ENCODE data around the gene FANCD2OS.
A peak's percentile ranks its signal among the peaks of the same experiment; 100 is the strongest.
"Not testable (repeated sequence)": the region's sequence is repeated elsewhere in the genome, so short reads cannot be mapped to it uniquely, and the experiment has no call there.

FANCD2OS gene

GRCh38 chr3:10108091-10108490 is at the start of gene FANCD2OS:
TSS of gene FANCD2OS (minus strand) at chr3:10108255. CDS start at chr3:10104774, 3,481 bp downstream.
- no peak for DNase-seq

- DNase-seq = no peak
Observed at GRCh38 chr3:10157031-10157430, 49.0 kb upstream of the FANCD2OS start.

GRCh38 chr3:10155658-10156057 is 47.6 kb upstream of the FANCD2OS start:
- no peak for DNase-seq

GRCh38 chr3:10155123-10155472 is 47.0 kb upstream of the FANCD2OS start:
- DNase-seq = no peak

- no peak for DNase-seq
Observed at GRCh38 chr3:10154335-10155122, 46.5 kb upstream of the FANCD2OS start.

GRCh38 chr3:10150987-10151386 is 42.9 kb upstream of the FANCD2OS start:
- DNase-seq = no peak

- DNase-seq = no peak
Observed at GRCh38 chr3:10149226-10149625, 41.2 kb upstream of the FANCD2OS start.

- no peak for DNase-seq
Observed at GRCh38 chr3:10145685-10146084, 37.6 kb upstream of the FANCD2OS start.

GRCh38 chr3:10142707-10143560 is 34.9 kb upstream of the FANCD2OS start:
- DNase-seq = no peak

- no peak for DNase-seq
Observed at GRCh38 chr3:10140996-10141546, 33.0 kb upstream of the FANCD2OS start.

GRCh38 chr3:10137178-10137577 is 29.1 kb upstream of the FANCD2OS start:
- DNase-seq = no peak

- DNase-seq = no peak
Observed at GRCh38 chr3:10136426-10137005, 28.5 kb upstream of the FANCD2OS start.

GRCh38 chr3:10135872-10136271 is 27.8 kb upstream of the FANCD2OS start:
- DNase-seq = not testable (repeated sequence)

GRCh38 chr3:10122724-10123123 is 14.7 kb upstream of the FANCD2OS start:
- DNase-seq = no peak

GRCh38 chr3:10121064-10121463 is 13.0 kb upstream of the FANCD2OS start:
- DNase-seq = no peak

GRCh38 chr3:10119376-10119775 is 11.3 kb upstream of the FANCD2OS start:
- no peak for DNase-seq

- no peak for DNase-seq
Observed at GRCh38 chr3:10116928-10117327, 8.9 kb upstream of the FANCD2OS start.

GRCh38 chr3:10116138-10116460 is 8.0 kb upstream of the FANCD2OS start:
- no peak for DNase-seq

GRCh38 chr3:10115326-10116137 is 7.5 kb upstream of the FANCD2OS start, which contains the start of gene BRK1:
TSS of gene BRK1 (plus strand) at chr3:10115675. CDS start at chr3:10115702, 27 bp downstream.
- peak; percentile 82 for DNase-seq

GRCh38 chr3:10106919-10107318 is 1.1 kb downstream of the FANCD2OS start:
- no peak for DNase-seq

GRCh38 chr3:10099041-10099440 is 9.0 kb downstream of the FANCD2OS start:
- no peak for DNase-seq

- DNase-seq = no peak
Observed at GRCh38 chr3:10093678-10094077, 14.4 kb downstream of the FANCD2OS start.

- DNase-seq = not testable (repeated sequence)
Observed at GRCh38 chr3:10091387-10091786, 16.7 kb downstream of the FANCD2OS start.

Measured in SIG-M5 (cell line).